ENCODE data around the gene RNPC3.

The RNPC3 gene

DNA sequence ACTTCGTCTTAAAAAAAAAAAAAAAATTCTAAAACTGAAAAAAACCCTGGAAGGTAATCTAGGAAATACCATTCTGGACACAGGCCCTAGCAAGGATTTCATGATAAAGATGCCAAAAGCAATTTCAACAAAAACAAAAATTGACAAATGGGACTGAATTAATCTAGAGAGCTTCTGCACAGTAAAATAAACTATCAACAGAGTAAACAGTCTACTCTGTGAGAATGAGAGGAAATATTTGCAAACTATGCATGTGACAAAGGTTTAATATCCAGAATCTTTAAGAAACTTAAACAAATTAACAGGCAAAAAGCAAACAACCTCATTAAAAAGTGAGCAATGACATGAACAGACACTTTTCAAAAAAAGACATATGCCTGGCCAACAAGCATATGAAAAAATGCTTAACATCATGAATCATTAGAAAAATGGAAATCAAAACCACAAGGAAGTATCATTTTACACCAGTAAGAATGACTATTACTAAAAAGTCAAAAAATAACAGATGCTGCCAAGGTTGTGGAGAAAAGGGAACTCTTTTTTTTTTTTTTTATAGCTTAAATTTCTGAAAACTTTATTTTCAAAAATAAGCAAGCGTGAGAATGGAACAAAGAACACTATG, 29.4 kb upstream of the RNPC3 start:
- Histone ChIP-seq H3K4me1 (ENCODE audit: control insufficient read depth, insufficient read depth, low read length) (no peaks in the 10 kb centered on the region), H3K9me3 (ENCODE audit: control insufficient read depth, insufficient read depth, low read depth, low read length) (no peaks in the 10 kb centered on the region), H3K27ac (ENCODE audit: extremely low read depth, low read depth, low read length) (no peak overlapping the region), H3K36me3 (ENCODE audit: control insufficient read depth in 2 of 2, insufficient read depth in 1 of 2, low read length in 2 of 2) (no peaks in the 10 kb centered on the region), H3K4me3 (ENCODE audit: low read depth, low read length) (no peak overlapping the region)
- POLR2A ChIA-PET, result no interaction called here
- CTCF ChIA-PET, result interaction anchor here (0.6 kb wide), 1 partner anchor 19 kb away, joined by 4 read pairs; no protein-coding TSS in a partner anchor
- TF ChIP-seq ZNF580 (tag by site-specific recombination; IDR thresholded peaks at IDR 0.05), result no peak
- no peak for TF ChIP-seq ZNF747 (tag by site-specific recombination; IDR thresholded peaks at IDR 0.05)
- no peak for TF ChIP-seq ZNF624 (tag by site-specific recombination; IDR thresholded peaks at IDR 0.05)
- no peak for TF ChIP-seq SP3 (tag by site-specific recombination; IDR thresholded peaks at IDR 0.05)
- TF ChIP-seq ZNF138 (tag by site-specific recombination; IDR thresholded peaks at IDR 0.05; ENCODE audit: borderline replicate concordance), result no peak
- no peak for TF ChIP-seq ZBTB10 (tag by site-specific recombination; IDR thresholded peaks at IDR 0.05)
- TF ChIP-seq SCRT1 (tag by site-specific recombination; IDR thresholded peaks at IDR 0.05; ENCODE audit: borderline replicate concordance), result no peak
- no peak for TF ChIP-seq ZNF626 (tag by site-specific recombination; IDR thresholded peaks at IDR 0.05)
- no peak for TF ChIP-seq ZNF529 (tag by site-specific recombination; IDR thresholded peaks at IDR 0.05; ENCODE audit: insufficient replicate concordance)
- no peak for TF ChIP-seq ZNF514 (tag by site-specific recombination; IDR thresholded peaks at IDR 0.05)
- TF ChIP-seq ZNF654 (tag by site-specific recombination; IDR thresholded peaks at IDR 0.05; ENCODE audit: low read depth), result no peak
- TF ChIP-seq ZNF677 (tag by site-specific recombination; IDR thresholded peaks at IDR 0.05), result no peak
- no peak for TF ChIP-seq ZFP37 (tag by site-specific recombination; IDR thresholded peaks at IDR 0.05)
- no peak for TF ChIP-seq ZNF140 (tag by site-specific recombination; IDR thresholded peaks at IDR 0.05)
- TF ChIP-seq ZNF571 (tag by site-specific recombination; IDR thresholded peaks at IDR 0.05), result no peak
- no peak for TF ChIP-seq ATF2 (tag by site-specific recombination; IDR thresholded peaks at IDR 0.05; ENCODE audit: low read depth)

- ChIA-PET POLR2A (no interaction called here), CTCF (interaction anchor here (0.7 kb wide), 1 partner anchor 472 kb away, joined by 3 read pairs; no protein-coding TSS in a partner anchor)
- H3K4me1 ChIP-seq (ENCODE audit: control insufficient read depth, insufficient read depth, low read length), result no peaks in the 10 kb centered on the region
- no peaks in the 10 kb centered on the region for H3K9me3 ChIP-seq (ENCODE audit: control insufficient read depth, insufficient read depth, low read depth, low read length)
- no peaks in the 10 kb centered on the region for H3K36me3 ChIP-seq (ENCODE audit: control insufficient read depth in 2 of 2, insufficient read depth in 1 of 2, low read length in 2 of 2)
- no peak overlapping the region for H3K4me3 ChIP-seq (ENCODE audit: low read depth, low read length)
- H3K27ac ChIP-seq (ENCODE audit: extremely low read depth, low read depth, low read length), result no peak overlapping the region
- TF ChIP-seq ZFHX2 (tag by site-specific recombination; conservative IDR thresholded peaks at IDR 0.05), result no peak
- TF ChIP-seq ZNF2 (tag by site-specific recombination; IDR thresholded peaks at IDR 0.05), result no peak
- TF ChIP-seq ZNF704 (tag by site-specific recombination; IDR thresholded peaks at IDR 0.05), result no peak
- TF ChIP-seq ZNF692 (tag by site-specific recombination; IDR thresholded peaks at IDR 0.05), result no peak
- no peak for TF ChIP-seq ZNF23 (tag by site-specific recombination; IDR thresholded peaks at IDR 0.05; ENCODE audit: borderline replicate concordance)
- no peak for TF ChIP-seq ZNF140 (tag by site-specific recombination; IDR thresholded peaks at IDR 0.05)
- no peak for TF ChIP-seq ZBTB21 (tag by site-specific recombination; IDR thresholded peaks at IDR 0.05)
- no peak for TF ChIP-seq SCRT2 (tag by site-specific recombination; IDR thresholded peaks at IDR 0.05)
Measured at GRCh38 chr1:103497404-103497803, 28.1 kb upstream of the RNPC3 start.

All from HEK293 (cell line).